HG02798 (cell line): Measurements from ENCODE around the gene PHKA1.
"Not testable (repeated sequence)": the region's sequence is repeated elsewhere in the genome, so short reads cannot be mapped to it uniquely, and the experiment has no call there.

Experiments
- ATAC-seq: cut with Tn5 transposase; IDR thresholded peaks from one replicate; pipeline ENCODE4 v1.9.1; 2021; ENCODE audit warnings: mild to moderate bottlenecking; ENCODE audit not compliant: unreplicated experiment, poor library complexity

PHKA1 gene

DNA sequence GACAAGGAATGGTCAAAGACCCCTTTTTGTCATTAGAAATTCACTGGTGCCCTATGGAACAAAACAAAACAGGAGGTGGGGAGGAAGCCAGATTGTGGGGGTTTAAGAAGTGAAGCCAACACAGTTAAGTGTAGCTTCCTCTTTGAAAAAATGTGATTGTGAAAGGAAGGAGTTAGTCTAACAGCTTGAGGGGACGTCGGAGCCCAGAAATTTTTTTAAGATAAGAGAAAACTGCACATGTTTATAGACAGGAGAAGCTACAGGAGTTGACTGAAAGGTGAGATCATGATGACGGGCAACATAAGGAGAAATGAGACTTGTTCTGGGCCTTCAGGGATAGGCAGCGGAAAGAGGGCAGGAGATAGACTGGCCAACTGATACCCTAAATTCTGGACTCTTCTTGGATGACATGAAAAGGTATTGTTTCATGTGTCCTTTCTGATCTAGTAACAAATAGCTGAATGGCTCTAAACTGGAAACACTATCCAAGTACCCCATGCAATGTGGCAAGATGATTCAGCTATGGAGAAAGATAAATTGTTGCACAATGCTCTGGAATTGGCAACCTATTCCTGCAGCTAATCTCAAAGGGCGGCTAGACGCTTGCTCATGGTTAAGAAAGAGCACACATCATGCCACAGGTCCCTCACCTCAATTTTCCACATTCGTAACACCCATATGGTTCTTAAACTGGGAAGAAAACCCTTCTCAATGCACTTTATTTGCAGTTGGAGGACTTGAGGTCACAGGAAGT, 137.8 kb downstream of the PHKA1 start:
- no peak for ATAC-seq

DNA sequence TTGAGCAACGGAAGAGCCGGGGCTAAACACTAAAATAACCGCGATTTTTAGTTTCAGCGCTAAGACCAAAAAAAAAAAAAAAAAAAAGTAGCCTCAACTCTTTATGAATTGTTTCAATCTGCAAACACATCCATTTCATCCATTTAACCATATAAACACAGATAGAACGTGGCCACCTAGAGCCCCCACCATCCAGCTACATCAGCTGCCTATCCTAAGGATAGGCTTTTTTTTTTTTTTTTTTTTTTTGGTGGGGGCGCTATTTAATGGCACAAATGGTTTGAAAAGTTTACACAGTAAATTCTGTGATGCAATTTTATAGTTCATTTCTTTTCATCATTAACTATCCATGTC, 141.0 kb downstream of the PHKA1 start:
- ATAC-seq: peak; percentile 21

- peak; percentile 98 for ATAC-seq
Observed at GRCh38 chrX:72572248-72573157, 141.6 kb downstream of the PHKA1 start, which contains the start of gene HDAC8. Gene HDAC8 (minus strand): TSS chrX:72572843. CDS start chrX:72572761, 82 bp downstream.

- ATAC-seq: no peak
Observed at GRCh38 chrX:72569786-72570185, 144.3 kb downstream of the PHKA1 start.

- ATAC-seq: no peak
Observed at GRCh38 chrX:72568406-72569092, 145.6 kb downstream of the PHKA1 start.

- no peak for ATAC-seq
Observed at GRCh38 chrX:72566448-72566847, 147.7 kb downstream of the PHKA1 start.

DNA sequence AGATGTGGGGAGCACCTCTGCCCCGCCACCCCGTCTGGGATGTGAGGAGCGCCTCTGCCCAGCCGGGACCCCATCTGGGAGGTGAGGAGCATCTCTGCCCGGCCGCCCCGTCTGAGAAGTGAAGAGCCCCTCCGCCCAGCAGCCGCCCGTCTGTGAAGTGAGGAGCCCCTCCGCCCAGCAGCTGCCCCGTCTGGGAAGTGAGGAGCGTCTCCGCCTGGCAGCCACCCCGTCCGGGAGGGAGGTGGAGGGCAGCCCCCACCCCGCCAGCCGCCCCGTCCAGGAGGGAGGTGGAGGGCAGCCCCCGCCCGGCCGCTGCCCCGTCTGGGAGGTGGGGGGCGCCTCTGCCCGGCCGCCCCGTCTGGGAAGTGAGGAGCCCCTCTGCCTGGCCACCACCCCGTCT, 154.5 kb downstream of the PHKA1 start:
- ATAC-seq: not testable (repeated sequence)

DNA sequence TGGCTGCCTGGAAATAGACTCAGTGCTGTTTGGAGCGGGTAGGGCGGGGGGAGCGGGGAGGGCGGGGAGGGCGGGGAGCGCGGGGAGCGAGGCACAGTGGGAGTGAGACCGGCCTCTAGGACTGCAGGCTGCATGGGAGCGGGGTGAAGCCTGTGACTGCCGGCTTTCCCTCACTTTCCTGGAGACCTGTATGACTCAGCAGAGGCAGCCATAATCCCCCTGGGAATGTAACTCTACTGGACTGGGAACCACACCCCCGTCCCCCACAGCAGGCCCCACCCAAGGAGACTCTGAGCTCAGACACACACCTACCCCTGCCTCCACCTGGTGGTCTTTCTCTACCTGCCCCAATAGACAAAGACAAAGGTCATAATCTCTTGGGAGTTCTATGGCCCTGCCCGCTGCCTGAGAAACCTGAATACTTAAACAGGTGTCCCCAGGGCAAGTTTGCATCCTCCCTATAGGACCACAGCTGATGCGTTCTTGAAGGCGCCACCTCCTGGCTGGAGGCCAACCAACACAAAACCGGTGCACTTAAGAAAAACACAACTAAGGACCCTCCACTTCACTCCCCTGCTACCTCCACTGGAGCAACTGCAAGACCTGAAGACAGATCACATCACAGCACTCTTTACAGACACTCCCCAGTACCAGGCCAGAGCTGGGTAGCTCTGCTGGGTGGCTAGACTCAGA, 159.5 kb downstream of the PHKA1 start:
- no peak for ATAC-seq

DNA sequence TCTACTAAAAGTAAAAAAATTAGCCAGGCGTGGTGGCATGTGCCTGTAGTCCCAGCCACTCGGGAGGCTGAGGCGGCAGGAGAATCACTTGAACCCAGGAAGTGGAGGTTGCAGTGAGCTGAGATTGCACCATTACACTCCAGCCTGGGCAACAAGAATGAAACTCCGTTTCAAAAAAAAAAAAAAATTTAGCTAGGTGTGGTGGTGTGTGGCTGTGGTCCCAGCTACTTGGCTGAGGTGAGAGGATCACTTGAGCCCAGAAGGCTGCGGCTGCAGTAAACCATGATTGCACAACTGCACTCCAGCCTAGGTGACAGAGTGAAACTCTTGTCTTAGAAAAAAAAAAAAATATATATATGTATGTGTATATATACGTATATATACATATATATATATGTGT, 161.7 kb downstream of the PHKA1 start:
- ATAC-seq: not testable (repeated sequence)

- ATAC-seq: no peak
Observed at GRCh38 chrX:72545990-72546389, 168.1 kb downstream of the PHKA1 start.

DNA sequence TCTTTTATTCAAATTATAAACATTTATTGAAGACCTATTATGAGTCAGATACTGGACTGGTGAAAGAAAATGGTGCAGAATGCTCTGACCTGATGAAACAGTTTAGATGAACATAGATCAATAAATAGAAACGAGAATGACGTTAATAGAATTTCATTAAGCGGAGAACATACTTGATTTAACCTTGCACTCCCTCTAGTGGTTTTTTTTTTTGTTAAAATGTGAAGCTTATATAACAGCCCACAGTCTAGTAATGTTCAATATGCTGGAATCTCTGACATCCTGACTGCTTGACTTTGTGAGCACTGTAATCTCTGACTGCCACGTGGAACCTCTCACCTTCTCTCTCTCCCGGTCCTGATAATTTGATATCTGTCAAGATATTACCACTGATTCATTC, 173.8 kb downstream of the PHKA1 start:
- no peak for ATAC-seq

- ATAC-seq: no peak
Observed at GRCh38 chrX:72539822-72540221, 174.3 kb downstream of the PHKA1 start.

- ATAC-seq: no peak
Observed at GRCh38 chrX:72536542-72536941, 177.6 kb downstream of the PHKA1 start.

GRCh38 chrX:72532366-72532765, 181.7 kb downstream of the PHKA1 start:
- ATAC-seq: no peak
